ENCODE results near the gene TPMT.
"Not testable (repeated sequence)": the region's sequence is repeated elsewhere in the genome, so short reads cannot be mapped to it uniquely, and the experiment has no call there.

TPMT gene

GRCh38 chr6:18154507-18155149, at the start of gene TPMT:
TPMT (minus strand) TSS chr6:18155077; CDS start chr6:18149127, 5,950 bp downstream.
- peak; percentile 41 for DNase-seq (ENCODE audit: low read depth)

- no peak for DNase-seq (ENCODE audit: low read depth)
These were observed 48.9 kb upstream of the TPMT start for GRCh38 chr6:18203786-18204185.

- no peak for DNase-seq (ENCODE audit: low read depth)
These were observed 37.1 kb upstream of the TPMT start for GRCh38 chr6:18192026-18192425.

- DNase-seq (ENCODE audit: low read depth): no peak
These were observed 34.3 kb upstream of the TPMT start for GRCh38 chr6:18189196-18189595.

- DNase-seq (ENCODE audit: low read depth): no peak
These were observed 32.8 kb upstream of the TPMT start for GRCh38 chr6:18187701-18188100.

GRCh38 chr6:18186540-18187250, 31.8 kb upstream of the TPMT start:
- DNase-seq (ENCODE audit: low read depth): no peak

- no peak for DNase-seq (ENCODE audit: low read depth)
These were observed 31.2 kb upstream of the TPMT start for GRCh38 chr6:18186033-18186432.

- DNase-seq (ENCODE audit: low read depth): no peak
These were observed 30.7 kb upstream of the TPMT start for GRCh38 chr6:18185624-18186023.

GRCh38 chr6:18183766-18184165, 28.9 kb upstream of the TPMT start:
- DNase-seq (ENCODE audit: low read depth): no peak

GRCh38 chr6:18182568-18182967, 27.7 kb upstream of the TPMT start:
- no peak for DNase-seq (ENCODE audit: low read depth)

- DNase-seq (ENCODE audit: low read depth): no peak
These were observed 25.0 kb upstream of the TPMT start for GRCh38 chr6:18179770-18180356.

GRCh38 chr6:18178960-18179615, 24.2 kb upstream of the TPMT start:
- no peak for DNase-seq (ENCODE audit: low read depth)

GRCh38 chr6:18177286-18177965, 22.5 kb upstream of the TPMT start:
- no peak for DNase-seq (ENCODE audit: low read depth)

GRCh38 chr6:18176198-18176597, 21.3 kb upstream of the TPMT start:
- not testable (repeated sequence) for DNase-seq (ENCODE audit: low read depth)

- no peak for DNase-seq (ENCODE audit: low read depth)
These were observed 17.0 kb upstream of the TPMT start for GRCh38 chr6:18171871-18172270.

- DNase-seq (ENCODE audit: low read depth): no peak
These were observed 13.4 kb upstream of the TPMT start for GRCh38 chr6:18168264-18168663.

- peak; percentile 14 for DNase-seq (ENCODE audit: low read depth)
These were observed 11.6 kb upstream of the TPMT start for GRCh38 chr6:18166312-18167036.

GRCh38 chr6:18165751-18166150, 10.9 kb upstream of the TPMT start:
- no peak for DNase-seq (ENCODE audit: low read depth)

GRCh38 chr6:18162401-18162800, 7.5 kb upstream of the TPMT start:
- no peak for DNase-seq (ENCODE audit: low read depth)

GRCh38 chr6:18161431-18161830, 6.6 kb upstream of the TPMT start:
- no peak for DNase-seq (ENCODE audit: low read depth)

- no peak for DNase-seq (ENCODE audit: low read depth)
These were observed 6.0 kb upstream of the TPMT start for GRCh38 chr6:18160911-18161310.
